ENCODE results near the gene RTN4RL1.

GRCh38 chr17:2028737-2029136 lies 3.6 kb upstream of the RTN4RL1 start:
- TF ChIP-seq CTCF (IDR thresholded peaks at IDR 0.05 in 8 of 11, conservative IDR thresholded peaks at IDR 0.05 in 3 of 11), result no peak
- TF ChIP-seq POLR2A (IDR thresholded peaks at IDR 0.05), result no peak

Measured in spleen (tissue), 7 donors.